Activated T-cell treated with anti-CD3 and anti-CD28 coated beads for 48 hours (primary cell): ENCODE data around the gene CCSER2.
"Not testable (repeated sequence)": the region's sequence is repeated elsewhere in the genome, so short reads cannot be mapped to it uniquely, and the experiment has no call there.

ENCODE experiments used
- DNase-seq: peaks from one replicate; pipeline ENCODE4 v3.0.0-alpha.2; 2020; ENCODE audit warnings: low read depth

Gene CCSER2

GRCh38 chr10:84347575-84348002, 19.2 kb downstream of the CCSER2 start:
- DNase-seq, result not testable (repeated sequence)

- no peak for DNase-seq
These were observed 20.1 kb downstream of the CCSER2 start for GRCh38 chr10:84348447-84348846.

GRCh38 chr10:84348860-84349259, 20.5 kb downstream of the CCSER2 start:
- DNase-seq, result no peak

DNA sequence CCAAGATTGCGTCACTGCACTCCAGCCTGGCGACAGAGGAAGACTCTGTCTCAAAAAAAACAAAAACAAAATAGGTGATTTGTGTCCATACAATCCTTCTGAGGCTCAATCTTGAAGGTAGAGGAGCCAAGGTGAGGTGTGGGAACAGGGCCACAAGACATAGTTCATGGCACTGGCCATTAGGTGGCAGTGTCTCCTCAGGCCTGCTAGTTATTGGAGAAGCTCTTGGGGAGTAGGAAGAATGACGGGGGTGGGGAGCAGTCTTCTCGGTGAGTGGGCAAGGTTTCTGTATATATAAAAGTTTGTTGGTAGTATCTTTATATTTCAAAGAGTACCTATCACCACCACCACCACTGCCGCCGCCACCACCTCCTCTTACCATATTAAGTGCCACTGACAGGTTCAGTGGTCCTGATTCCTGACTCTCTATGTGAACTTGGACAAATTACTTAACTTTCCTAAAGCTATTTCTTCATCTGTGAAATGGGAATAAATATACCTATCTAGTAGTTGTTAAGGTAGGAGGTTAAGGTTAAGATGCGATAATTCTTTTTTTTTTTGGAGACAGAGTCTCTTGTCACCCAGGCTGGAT, 24.0 kb downstream of the CCSER2 start:
- DNase-seq, result peak; percentile 56

DNA sequence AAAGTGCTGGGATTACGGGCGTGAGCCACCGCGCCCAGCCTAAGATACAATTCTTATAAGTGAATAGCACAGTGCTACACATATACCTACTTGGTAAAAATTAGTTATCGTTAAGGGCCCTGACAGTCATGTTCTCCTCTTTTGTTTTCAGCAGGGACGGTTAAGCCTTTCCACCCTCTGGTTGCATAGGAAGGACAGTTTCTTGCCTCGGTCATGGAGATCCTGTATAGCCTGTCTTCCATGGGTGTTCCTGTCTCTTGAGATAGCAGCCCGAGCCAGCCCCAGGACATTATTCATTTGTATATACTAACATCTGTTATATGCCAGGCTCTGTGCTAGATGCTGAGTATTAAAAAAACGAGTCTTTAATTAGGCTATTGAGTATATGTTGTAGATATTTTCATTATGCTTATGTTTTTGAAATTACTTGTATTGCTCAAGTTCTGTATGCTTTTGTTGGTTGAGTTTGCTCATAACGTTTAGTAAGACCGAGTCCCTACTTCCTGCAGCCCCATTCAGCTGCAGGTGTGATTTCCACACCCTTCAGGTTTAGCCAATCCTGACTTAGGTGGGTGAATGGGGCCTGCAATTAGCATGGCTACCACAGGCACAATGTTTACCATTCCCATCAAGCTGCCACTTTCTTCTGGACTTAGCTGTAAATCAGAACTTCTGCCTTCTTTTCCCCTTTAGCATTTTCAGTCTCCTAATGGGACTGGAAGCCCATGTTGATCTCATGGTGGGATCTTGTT, 24.8 kb downstream of the CCSER2 start:
- DNase-seq, result no peak

- DNase-seq, result no peak
These were observed 26.2 kb downstream of the CCSER2 start for GRCh38 chr10:84354623-84355022.

DNA sequence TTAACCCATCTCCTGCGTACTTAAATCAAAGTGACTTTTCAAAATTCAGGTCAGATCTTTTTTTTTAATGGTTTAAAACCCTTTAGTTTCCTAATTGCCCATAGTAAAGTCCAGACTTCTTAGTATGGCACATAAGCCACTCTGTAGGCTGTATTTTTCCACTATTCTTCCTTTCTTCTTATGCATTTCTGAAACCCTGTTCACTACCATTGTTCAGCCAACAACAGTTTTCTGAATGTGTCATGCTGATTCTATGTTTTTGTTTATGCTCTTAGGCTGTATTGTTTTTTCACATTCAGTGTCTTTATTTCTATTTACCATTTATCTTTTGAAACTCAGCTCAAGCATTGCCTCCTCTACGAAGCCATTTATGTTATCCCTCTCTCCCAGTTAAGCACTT, 26.7 kb downstream of the CCSER2 start:
- no peak for DNase-seq

DNA sequence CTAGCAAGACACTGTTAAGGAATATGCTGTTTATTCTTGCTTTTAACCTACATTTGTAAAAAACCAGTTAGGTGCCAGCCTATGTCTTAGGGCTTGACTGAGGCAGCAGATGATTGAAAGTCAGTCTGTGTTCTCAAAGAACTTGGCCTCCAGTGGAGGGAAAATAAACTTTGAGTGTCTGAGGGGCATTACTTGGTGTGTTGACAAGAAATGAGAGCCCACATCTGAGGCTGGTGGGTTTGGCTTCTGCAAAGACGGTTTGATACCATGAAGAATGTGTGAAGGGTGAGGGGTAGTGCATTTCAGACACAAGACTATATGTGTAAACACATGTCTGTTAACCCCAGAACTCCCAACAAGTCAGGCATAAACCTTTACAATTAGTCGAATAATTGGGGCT, 28.5 kb downstream of the CCSER2 start:
- no peak for DNase-seq

GRCh38 chr10:84358743-84359142, 30.4 kb downstream of the CCSER2 start:
- no peak for DNase-seq

GRCh38 chr10:84360637-84361365, 32.4 kb downstream of the CCSER2 start:
- DNase-seq, result no peak

DNA sequence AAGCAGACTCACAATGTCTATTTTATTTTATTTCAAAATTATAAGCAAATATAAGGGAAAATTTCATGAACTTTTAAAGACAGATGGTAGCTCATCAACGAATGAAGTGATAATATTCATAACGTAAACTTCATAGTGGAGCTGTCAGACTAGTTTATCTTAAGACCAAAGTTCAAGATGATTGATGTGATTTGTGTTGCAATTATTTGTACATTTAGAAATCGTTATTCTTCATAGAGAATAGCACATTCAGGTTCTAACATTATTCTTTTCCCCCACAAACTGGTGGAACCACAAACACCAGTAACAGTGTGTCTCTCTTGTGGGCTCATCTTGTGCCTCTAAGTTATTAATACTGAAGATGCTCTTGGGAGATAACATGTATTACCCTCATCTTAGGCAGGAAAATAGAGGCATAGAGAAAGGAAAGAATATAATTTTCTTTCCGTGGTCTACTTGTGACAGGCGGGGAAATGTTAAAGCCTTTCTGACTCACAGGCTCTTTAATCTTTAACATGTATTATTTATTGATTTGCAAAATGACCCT, 37.0 kb downstream of the CCSER2 start:
- DNase-seq, result no peak

- DNase-seq, result no peak
These were observed 37.7 kb downstream of the CCSER2 start for GRCh38 chr10:84366041-84366440.

DNA sequence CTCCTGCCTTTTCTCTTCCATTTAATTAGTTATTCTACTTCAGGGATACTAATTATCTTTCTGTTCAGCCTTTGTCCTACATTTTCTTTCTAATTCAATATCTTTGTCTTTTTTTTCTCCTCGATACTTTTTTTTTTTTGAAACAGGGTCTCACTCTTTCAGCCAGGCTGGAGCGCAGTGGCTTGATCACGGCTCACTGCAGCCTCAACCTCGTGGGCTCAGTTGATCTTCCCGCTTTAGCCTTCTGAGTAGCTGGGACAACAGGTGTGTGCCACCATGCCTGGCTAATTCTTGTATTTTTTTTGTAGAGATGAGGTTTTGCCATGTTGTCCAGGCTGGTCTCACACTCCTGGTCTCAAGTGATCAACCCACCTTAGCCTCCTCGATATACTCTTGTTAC, 38.9 kb downstream of the CCSER2 start:
- DNase-seq, result no peak

DNA sequence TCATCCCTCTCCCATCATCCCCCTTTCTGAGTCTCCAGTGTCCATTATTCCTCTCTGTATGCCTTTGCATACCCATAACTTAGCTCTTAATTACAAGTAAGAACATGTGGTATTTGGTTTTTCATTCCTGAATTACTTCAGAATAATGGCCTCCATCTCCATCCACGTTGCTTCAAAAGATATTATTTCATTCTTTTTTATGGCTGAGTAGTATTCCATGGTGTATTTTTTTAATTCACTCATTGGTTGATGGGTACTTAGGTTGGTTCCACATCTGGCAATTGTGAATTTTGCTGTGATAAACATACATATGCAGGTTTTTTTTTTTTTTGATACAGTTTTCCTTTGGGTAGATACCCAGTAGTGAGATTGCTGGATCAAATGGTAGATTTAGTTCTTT, 40.4 kb downstream of the CCSER2 start:
- no peak for DNase-seq

- DNase-seq, result no peak
These were observed 41.9 kb downstream of the CCSER2 start for GRCh38 chr10:84370283-84370682.

GRCh38 chr10:84371944-84372343, 43.6 kb downstream of the CCSER2 start:
- no peak for DNase-seq

- no peak for DNase-seq
These were observed 44.6 kb downstream of the CCSER2 start for GRCh38 chr10:84373000-84373399.

DNA sequence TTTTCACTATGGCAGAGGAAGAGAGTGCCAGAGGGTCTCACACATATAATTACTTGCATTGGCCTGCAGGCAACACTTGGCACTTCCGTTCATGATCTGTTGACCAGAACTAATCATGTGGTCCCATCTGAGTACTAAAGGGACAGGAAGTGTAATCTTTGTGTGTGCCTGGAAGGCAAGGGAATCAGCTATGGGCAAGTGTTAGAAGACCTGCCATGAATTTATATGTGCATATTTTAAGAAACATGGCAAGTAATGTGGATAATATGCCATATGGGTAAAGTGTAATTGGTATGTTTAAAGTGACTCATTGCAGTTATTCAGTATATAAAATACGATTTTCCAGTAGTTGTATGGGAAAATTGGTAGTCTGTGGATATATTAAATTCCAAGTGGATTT, 46.1 kb downstream of the CCSER2 start:
- DNase-seq, result no peak

GRCh38 chr10:84375011-84375410, 46.6 kb downstream of the CCSER2 start:
- no peak for DNase-seq

- no peak for DNase-seq
These were observed 47.5 kb downstream of the CCSER2 start for GRCh38 chr10:84375881-84376280.

- DNase-seq, result no peak
These were observed 59.8 kb downstream of the CCSER2 start for GRCh38 chr10:84388148-84388547.

- DNase-seq, result no peak
These were observed 62.0 kb downstream of the CCSER2 start for GRCh38 chr10:84390364-84390763.

DNA sequence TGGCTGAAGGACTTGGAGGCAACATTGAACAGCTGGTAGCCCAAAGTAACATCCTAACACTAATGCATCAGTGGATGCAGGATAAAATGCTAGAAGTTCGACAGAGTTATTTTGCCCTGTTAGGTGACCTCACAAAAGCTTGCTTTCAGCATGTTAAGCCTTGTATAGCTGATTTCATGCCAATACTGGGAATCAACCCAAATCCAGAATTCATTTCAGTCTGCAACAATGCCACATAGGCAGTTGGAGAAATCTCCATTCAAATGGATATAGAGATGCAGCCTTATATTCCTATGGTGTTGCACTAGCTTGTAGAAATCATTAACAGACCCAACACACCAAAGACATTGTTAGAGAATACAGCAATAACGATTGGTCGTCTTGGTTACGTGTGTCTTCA, 62.9 kb downstream of the CCSER2 start:
- DNase-seq, result no peak
